DMS114 treated with DMSO at 0.1 percent for 48 hours (cell line): Measurements from ENCODE around the gene E4F1.

Experiments used
- DNase-seq: peaks from one replicate; lab custom pipeline; 2025; ENCODE audit not compliant: unreplicated experiment; lab: John Stamatoyannopoulos, UW

Gene E4F1

DNA sequence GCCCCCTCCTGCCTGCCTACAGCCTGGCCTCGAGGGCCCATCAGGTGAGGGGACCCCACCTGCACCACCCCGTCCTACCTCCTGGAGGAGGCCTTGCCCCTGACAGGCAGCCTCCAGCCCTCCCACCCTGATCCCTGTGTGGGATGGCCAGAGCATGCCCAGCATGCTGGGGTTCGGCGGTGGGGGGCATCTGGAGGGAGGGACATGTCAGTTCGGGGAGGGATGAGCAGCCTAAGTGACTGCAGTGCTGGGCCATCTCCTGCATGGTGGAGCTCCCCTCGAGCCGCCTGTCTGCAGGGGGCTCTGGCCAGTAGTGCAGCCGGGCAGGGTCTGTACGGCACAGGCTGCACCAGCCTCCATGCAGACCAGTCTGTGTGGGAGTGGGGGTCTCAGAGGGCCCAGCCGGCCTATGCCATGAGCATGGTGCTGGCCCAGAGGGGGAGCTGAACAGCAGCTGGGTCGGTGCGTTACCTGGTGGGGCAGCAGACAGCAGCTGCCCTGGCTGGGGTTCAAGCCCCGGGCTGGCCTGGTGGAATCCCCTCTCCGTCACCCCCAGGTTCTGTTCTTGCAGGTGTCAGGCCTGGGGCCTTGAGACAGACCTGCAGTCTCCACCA, 48.6 kb downstream of the E4F1 start:
- no peak for DNase-seq

- DNase-seq: no peak
These were observed 50.1 kb downstream of the E4F1 start for GRCh38 chr16:2273484-2273883.

- no peak for DNase-seq
These were observed 50.5 kb downstream of the E4F1 start for GRCh38 chr16:2273931-2274330.

DNA sequence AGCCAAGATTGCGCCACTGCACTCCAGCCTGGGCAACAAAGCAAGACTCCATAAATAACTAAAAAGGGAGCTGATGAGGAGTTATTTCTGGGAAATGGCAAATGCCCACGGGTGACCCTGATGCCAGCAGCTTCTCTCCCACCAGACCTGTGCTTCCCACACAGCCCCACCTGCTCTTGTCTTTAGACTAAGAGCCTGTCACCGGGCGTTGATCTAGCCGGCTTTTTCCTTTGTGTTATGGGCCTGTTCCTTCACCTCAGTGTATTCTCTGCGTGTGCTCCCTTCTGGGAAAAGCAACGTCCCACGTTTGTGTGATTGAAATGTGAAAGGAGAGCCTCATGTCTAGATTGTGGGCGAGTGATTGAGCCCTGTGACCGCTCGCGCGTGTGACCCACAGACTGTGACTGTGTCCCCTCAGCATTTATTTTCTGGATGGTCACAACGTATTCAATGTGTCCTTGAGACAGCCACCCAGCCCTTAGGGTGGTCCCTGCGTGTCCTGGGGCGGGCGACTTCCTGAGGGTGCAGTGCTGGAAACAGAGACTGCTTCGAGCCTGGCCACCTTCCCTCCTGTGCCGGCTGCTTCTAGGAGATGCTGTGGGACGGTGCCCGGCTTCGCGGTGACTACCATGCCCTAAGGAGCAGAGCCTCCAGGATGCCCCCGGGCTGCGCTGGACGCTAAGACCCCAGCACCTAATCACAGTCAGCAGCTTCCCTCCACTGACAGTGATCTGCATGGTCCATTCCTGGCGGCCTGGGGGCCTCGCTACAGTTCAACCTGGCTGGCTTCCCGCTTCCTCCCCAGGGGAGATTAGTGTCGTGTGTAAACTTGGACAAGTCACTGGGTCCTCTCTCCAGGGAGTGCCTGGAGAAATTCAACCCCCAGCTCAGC, 52.3 kb downstream of the E4F1 start:
- DNase-seq: no peak

DNA sequence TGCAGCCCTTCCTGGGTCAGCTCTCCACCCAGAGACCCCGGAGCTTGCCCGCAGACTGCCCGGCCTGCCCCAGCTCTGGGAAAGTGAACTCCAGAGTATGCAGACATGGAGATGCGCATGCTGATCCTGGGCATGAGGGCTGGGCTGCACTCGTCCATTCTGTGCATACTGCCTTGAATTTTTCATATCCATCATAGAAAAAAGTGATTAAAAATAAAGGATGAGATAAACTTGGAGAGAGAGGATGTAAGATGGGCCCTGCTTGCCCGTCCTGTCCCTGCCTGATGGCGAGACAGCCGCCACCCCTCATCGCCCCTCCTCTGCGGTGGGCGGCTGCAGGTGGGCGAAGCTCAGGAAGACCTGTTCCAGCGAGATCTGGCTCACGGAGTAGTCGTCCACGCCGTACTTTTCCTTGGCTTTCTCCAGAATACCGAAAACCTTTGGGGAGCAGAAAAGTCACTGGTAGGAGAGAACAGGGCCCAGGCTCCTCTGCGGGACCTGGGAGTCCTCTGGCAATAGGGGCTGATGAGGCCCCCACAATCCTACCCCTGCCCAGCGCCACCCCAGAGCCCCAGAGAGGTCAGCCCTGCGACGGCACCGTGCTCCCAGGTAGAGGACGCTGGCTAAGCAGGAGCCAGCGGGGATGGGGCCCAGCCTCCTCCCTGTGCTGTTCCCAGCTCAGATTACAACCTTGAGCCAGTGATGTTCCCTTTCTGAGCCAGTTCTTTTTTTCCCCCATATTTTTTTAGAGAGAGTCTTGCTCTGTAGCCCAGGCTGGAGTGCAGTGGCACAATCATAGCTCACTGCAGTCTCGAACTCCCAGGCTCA, 53.2 kb downstream of the E4F1 start:
- no peak for DNase-seq

GRCh38 chr16:2277466-2278271, 54.3 kb downstream of the E4F1 start:
- no peak for DNase-seq

DNA sequence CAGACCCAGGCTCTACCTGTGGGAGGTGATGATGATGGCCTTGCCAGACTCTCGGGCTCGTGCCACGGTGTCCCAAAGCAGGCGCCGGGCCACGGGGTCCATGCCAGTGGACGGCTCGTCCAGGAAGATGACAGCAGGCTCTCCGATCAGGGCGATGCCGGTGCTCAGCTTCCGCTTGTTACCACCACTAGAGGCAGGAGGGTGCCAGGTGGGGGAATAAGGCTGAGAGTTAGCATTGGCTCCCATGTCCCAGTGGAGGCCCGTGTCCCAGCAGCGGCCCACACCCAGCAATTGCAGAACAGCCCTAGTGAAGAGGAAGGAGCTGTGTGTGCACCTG, 54.8 kb downstream of the E4F1 start:
- no peak for DNase-seq

- DNase-seq: no peak
These were observed 55.8 kb downstream of the E4F1 start for GRCh38 chr16:2278956-2279800.

DNA sequence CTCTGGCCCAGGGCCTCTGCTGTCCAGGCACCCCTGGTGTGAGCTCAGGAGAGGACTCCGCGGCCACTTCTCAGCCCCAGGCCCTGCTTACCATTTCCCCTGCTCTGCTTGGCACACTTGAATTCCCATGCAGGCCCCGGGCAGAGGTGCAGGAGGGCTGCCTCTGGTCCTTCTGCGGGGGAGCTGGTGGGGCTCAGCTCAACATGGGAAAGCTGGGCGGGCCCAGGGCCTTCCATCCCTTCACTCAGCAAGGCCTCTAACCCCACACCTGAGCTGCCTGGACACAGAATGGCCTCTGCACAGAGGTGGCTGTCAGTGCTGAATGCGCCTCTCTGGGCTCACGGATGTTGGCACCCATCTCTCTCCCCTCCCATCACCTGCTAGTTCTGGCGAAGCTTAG, 57.1 kb downstream of the E4F1 start:
- no peak for DNase-seq

GRCh38 chr16:2280981-2281542, 57.7 kb downstream of the E4F1 start:
- no peak for DNase-seq

DNA sequence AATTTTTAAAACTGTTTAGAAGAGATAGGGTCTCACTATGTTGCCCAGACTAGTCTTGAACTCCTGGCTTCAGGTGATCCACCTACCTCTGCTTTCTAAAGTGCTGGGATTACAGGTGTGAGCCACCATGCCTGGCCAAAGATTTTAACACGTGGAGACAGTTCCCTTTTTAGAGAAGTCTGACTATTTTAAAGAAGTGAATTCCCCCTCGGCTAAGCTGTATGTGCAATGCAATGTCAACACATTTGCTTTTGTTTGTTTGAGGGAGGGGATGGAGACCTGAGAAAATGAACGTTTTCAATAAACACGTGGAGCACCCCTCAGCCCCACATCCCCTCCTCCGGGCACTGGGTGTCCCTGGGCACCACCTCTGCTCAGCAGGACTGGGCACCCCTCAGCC, 58.9 kb downstream of the E4F1 start:
- DNase-seq: no peak

DNA sequence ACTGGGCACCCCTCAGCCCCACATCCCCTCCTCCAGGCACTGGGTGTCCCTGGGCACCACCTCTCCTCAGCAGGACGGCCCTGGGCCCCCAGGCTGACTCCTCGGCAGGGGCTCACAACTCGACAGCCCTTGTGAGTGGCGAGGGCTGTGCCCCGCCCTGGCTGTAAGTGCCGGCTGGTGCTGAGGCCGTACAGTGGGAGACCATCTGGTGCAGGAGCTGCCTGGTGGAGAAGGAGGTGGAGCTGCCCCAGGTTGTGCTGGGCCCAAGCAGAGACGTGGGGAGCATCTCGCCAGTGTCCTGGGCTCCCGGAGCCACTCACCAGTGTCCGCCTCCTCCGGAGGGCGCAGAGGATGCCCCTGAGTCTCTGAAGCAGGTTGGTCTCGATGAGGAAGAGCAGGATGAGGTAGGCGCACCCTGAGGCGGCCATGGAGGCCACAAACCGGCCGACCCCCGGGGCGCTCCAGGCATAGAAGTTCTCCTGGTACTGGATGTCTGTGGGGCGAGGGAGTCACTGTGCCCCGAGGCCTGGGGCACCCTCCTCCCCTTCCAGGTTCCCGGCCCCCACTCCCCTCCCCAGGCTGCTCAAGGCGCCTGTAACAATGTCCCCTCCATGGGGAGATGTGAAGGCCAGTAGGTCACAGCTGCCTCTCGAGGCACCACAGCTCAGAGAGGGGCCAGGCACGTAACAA, 59.6 kb downstream of the E4F1 start:
- no peak for DNase-seq

GRCh38 chr16:2284001-2284770, 60.8 kb downstream of the E4F1 start:
- no peak for DNase-seq

GRCh38 chr16:2284797-2285576, 61.6 kb downstream of the E4F1 start:
- DNase-seq: no peak
